GM23338 (cell line): Measurements from ENCODE around the gene SLC12A5. TPM values are rescaled to one million over a fixed set of nuclear protein-coding genes. Genes with fewer than 3 reads are reported as not detected.

Source experiments
- ATAC-seq: fragments of 200-7000 bp; cut with Tn5 transposase; 3 replicates; pipeline ENCODE4 v1.9.1; 2020
- DNase-seq: peaks from one replicate; pipeline ENCODE4 v3.0.0-alpha.2; 2015; ENCODE audit warnings: low spot score
- H2AFZ ChIP-seq: fragments of 200-600 bp; sonication (generic); 2 replicates; pipeline ENCODE4 v1.8.0; 2016; ENCODE audit warnings: antibody characterized with exemption, mild to moderate bottlenecking, moderate library complexity
- H3F3A ChIP-seq: fragments of 200-600 bp; sonication (generic); replicated peaks from 2 replicates; pipeline ENCODE4 v1.8.0; 2017; ENCODE audit warnings: antibody characterized with exemption, mixed run types, low read depth
- H3K27ac ChIP-seq: fragments of 200-600 bp; sonication (generic); 2 replicates; pipeline ENCODE4 v1.6.1; 2016; ENCODE audit warnings: low read depth
- H3K27me3 ChIP-seq: fragments of 200-600 bp; sonication (generic); 2 replicates; pipeline ENCODE4 v1.8.0; 2016; ENCODE audit warnings: mild to moderate bottlenecking, mixed run types, moderate library complexity; ENCODE audit not compliant: insufficient read depth
- H3K36me3 ChIP-seq: fragments of 200-600 bp; sonication (generic); 2 replicates; pipeline ENCODE4 v1.8.0; 2016; ENCODE audit warnings: mild to moderate bottlenecking; ENCODE audit not compliant: insufficient read depth
- H3K4me1 ChIP-seq: fragments of 200-600 bp; sonication (generic); 2 replicates; pipeline ENCODE4 v1.8.0; 2016; ENCODE audit warnings: mild to moderate bottlenecking, moderate library complexity; ENCODE audit not compliant: insufficient read depth
- H3K4me2 ChIP-seq: fragments of 200-600 bp; sonication (generic); 2 replicates; pipeline ENCODE4 v1.7.1; 2017; ENCODE audit warnings: mixed run types
- H3K4me3 ChIP-seq: fragments of 200-600 bp; sonication (generic); 2 replicates; pipeline ENCODE4 v1.6.1; 2016; ENCODE audit warnings: mixed run types
- H3K79me2 ChIP-seq: fragments of 200-600 bp; sonication (generic); replicated peaks from 2 replicates; pipeline ENCODE4 v1.8.0; 2017; ENCODE audit warnings: mild to moderate bottlenecking; ENCODE audit not compliant: insufficient read depth
- H3K9me2 ChIP-seq: fragments of 200-600 bp; sonication (generic); 2 replicates; pipeline ENCODE4 v1.8.0; 2017; ENCODE audit not compliant: insufficient read depth
- H4K20me1 ChIP-seq: fragments of 200-600 bp; sonication (generic); replicated peaks from 2 replicates; pipeline ENCODE4 v1.8.0; 2017; ENCODE audit warnings: mild to moderate bottlenecking; ENCODE audit not compliant: insufficient read depth
- H3K27ac Mint-ChIP-seq: 2 replicates; pipeline ENCODE4 v1.8.0; 2020; ENCODE audit warnings: inconsistent platforms, mild to moderate bottlenecking, moderate library complexity, mixed read lengths
- H3K27me3 Mint-ChIP-seq: 3 replicates; pipeline ENCODE4 v1.8.0; 2022; ENCODE audit warnings: low read depth, mild to moderate bottlenecking, moderate library complexity, mixed read lengths, inconsistent platforms; ENCODE audit not compliant: insufficient read depth, poor library complexity
- H3K36me3 Mint-ChIP-seq: 3 replicates; pipeline ENCODE4 v1.8.0; 2021; ENCODE audit warnings: low read depth, mild to moderate bottlenecking, inconsistent platforms, moderate library complexity, mixed read lengths
- H3K4me1 Mint-ChIP-seq: 3 replicates; pipeline ENCODE4 v1.8.0; 2020; ENCODE audit warnings: mild to moderate bottlenecking, inconsistent platforms, mixed read lengths
- H3K4me3 Mint-ChIP-seq: 3 replicates; pipeline ENCODE4 v1.8.0; 2021; ENCODE audit warnings: moderate library complexity, mild to moderate bottlenecking, inconsistent platforms, mixed read lengths
- H3K9me3 Mint-ChIP-seq: 3 replicates; pipeline ENCODE4 v1.8.0; 2020; ENCODE audit warnings: moderate library complexity, mild to moderate bottlenecking, inconsistent platforms, mixed read lengths
- CREB1 ChIP-seq: fragments of 250-450 bp; sonication (Bioruptor Pico); IDR thresholded peaks from 2 replicates; pipeline ENCODE4 v1.5.0; 2020; ENCODE audit warnings: low read depth, mild to moderate bottlenecking, moderate library complexity
- ETS1 ChIP-seq: IDR thresholded peaks from 2 replicates; pipeline ENCODE4 v1.6.1; 2016; ENCODE audit warnings: antibody characterized with exemption
- EZH2 ChIP-seq: fragments of 200-600 bp; sonication (generic); IDR thresholded peaks from one replicate; pipeline ENCODE4 v1.8.0; 2017; ENCODE audit warnings: antibody characterized with exemption, mild to moderate bottlenecking, low read depth; ENCODE audit not compliant: unreplicated experiment
- EZH2phosphoT487 ChIP-seq: fragments of 200-600 bp; sonication (generic); IDR thresholded peaks from one replicate; pipeline ENCODE4 v1.8.1; 2018; ENCODE audit warnings: antibody characterized with exemption; ENCODE audit not compliant: unreplicated experiment
- JUNB ChIP-seq: IDR thresholded peaks from one replicate; pipeline ENCODE4 v1.6.1; 2016; ENCODE audit warnings: antibody characterized with exemption; ENCODE audit not compliant: unreplicated experiment
- NANOG ChIP-seq: IDR thresholded peaks from 2 replicates; pipeline ENCODE4 v1.6.1; 2016; ENCODE audit warnings: antibody characterized with exemption, borderline replicate concordance
- POLR2AphosphoS5 ChIP-seq: IDR thresholded peaks from 2 replicates; pipeline ENCODE4 v1.6.1; 2016; ENCODE audit warnings: antibody characterized with exemption, low read depth
- REST ChIP-seq: IDR thresholded peaks from one replicate; pipeline ENCODE4 v1.6.1; 2018; ENCODE audit warnings: antibody characterized with exemption; ENCODE audit not compliant: unreplicated experiment
- STAT1 ChIP-seq: IDR thresholded peaks from one replicate; pipeline ENCODE4 v1.6.1; 2016; ENCODE audit warnings: antibody characterized with exemption; ENCODE audit not compliant: unreplicated experiment
- ZNF114 ChIP-seq: fragments of 250-450 bp; sonication (Bioruptor Pico); IDR thresholded peaks from 2 replicates; pipeline ENCODE4 v1.5.0; 2020; ENCODE audit warnings: mild to moderate bottlenecking, moderate library complexity
- ZNF331 ChIP-seq: fragments of 250-450 bp; sonication (Bioruptor Pico); IDR thresholded peaks from 2 replicates; pipeline ENCODE4 v1.5.0; 2020; ENCODE audit warnings: low read depth, mild to moderate bottlenecking, moderate library complexity
- ZNF462 ChIP-seq: fragments of 250-450 bp; sonication (Bioruptor Pico); IDR thresholded peaks from 2 replicates; pipeline ENCODE4 v1.5.0; 2020; ENCODE audit warnings: mild to moderate bottlenecking, moderate library complexity
- polyA plus RNA-seq: library from polyadenylated mRNA; unstranded; fragments of >200 nt; fragmentation: Nextera tagmentation; extraction: Ambion mirVana; gene quantifications from 2 replicates; pipeline ENCODE4 v1.2.1, GENCODE V29; 2016
- total RNA-seq: library from RNA; depleted of rRNA; stranded (reverse); fragments of >200 nt; shearing (Covaris generic); gene quantifications from 2 replicates; pipeline ENCODE4 v1.2.3, GENCODE V29; 2014
- TF ChIP-seq, protein P1 (sequence below), 2 experiments: fragments of 200-600 bp in 1 of 2; sonication (generic) in 1 of 2; conservative IDR thresholded peaks; 2 replicates each; pipeline versions ENCODE4 v1.5.1 to v1.6.1; 2016 to 2017; ENCODE audit warnings: antibody characterized with exemption in 2 of 2, low read depth in 2 of 2, mild to moderate bottlenecking in 2 of 2, moderate library complexity in 1 of 2

The SLC12A5 gene
- total and polyA plus RNA-seq, 2 experiments from 2014 or later, result 3.5 to 8.4 TPM

- H3F3A ChIP-seq, result 0 out of 2 replicates have a peak, but pooled peaks cover 3% of the 10 kb centered on the region
Observed at GRCh38 chr20:46022411-46023147, 6.4 kb upstream of the SLC12A5 start.

More at GRCh38 chr20:46022411-46023147, 6.4 kb upstream of the SLC12A5 start:
- H3K36me3 ChIP-seq, result no peaks in the 10 kb centered on the region
- Mint-ChIP-seq H3K27me3 (peaks cover 41% of the 10 kb centered on the region), H3K36me3 (no peaks in the 10 kb centered on the region), H3K9me3 (no peaks in the 10 kb centered on the region; the same call in 2 of the 3 replicates), H3K4me1 (peaks cover 6% of the 10 kb centered on the region), H3K27ac (no peak overlapping the region), H3K4me3 (peak overlapping the region; percentile 76)
- TF ChIP-seq, protein P1, sequence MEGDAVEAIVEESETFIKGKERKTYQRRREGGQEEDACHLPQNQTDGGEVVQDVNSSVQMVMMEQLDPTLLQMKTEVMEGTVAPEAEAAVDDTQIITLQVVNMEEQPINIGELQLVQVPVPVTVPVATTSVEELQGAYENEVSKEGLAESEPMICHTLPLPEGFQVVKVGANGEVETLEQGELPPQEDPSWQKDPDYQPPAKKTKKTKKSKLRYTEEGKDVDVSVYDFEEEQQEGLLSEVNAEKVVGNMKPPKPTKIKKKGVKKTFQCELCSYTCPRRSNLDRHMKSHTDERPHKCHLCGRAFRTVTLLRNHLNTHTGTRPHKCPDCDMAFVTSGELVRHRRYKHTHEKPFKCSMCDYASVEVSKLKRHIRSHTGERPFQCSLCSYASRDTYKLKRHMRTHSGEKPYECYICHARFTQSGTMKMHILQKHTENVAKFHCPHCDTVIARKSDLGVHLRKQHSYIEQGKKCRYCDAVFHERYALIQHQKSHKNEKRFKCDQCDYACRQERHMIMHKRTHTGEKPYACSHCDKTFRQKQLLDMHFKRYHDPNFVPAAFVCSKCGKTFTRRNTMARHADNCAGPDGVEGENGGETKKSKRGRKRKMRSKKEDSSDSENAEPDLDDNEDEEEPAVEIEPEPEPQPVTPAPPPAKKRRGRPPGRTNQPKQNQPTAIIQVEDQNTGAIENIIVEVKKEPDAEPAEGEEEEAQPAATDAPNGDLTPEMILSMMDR (conservative IDR thresholded peaks at IDR 0.05; ENCODE audit: low read depth in 2 of 2), result peak; percentile 59 to 85
- TF ChIP-seq REST, result peak; percentile 39
- no peak for TF ChIP-seq ZNF462 (CRISPR knock-in tag)
- TF ChIP-seq JUNB, result no peak
- no peak for TF ChIP-seq EZH2phosphoT487
- no peak for TF ChIP-seq NANOG
- TF ChIP-seq CREB1 (CRISPR knock-in tag), result no peak
- TF ChIP-seq STAT1, result no peak
- TF ChIP-seq ETS1, result no peak
- TF ChIP-seq ZNF114 (CRISPR knock-in tag), result no peak
- TF ChIP-seq ZNF331 (CRISPR knock-in tag), result no peak
- TF ChIP-seq EZH2, result no peak
- TF ChIP-seq POLR2AphosphoS5, result no peak
- peak; percentile 85 for DNase-seq
- H3K4me2 ChIP-seq, result peak overlapping the region; percentile 98
- H2AFZ ChIP-seq, result peak overlapping the region; percentile 83; the same call in 1 of the 2 replicates
- peaks cover 50% of the 10 kb centered on the region for H3K27me3 ChIP-seq
- no peak overlapping the region for H3K27ac ChIP-seq
- no peaks in the 10 kb centered on the region for H3K9me2 ChIP-seq
- H3K4me1 ChIP-seq, result peaks cover 4% of the 10 kb centered on the region; the same call in 1 of the 2 replicates
- H4K20me1 ChIP-seq, result peaks cover 6% of the 10 kb centered on the region; the same call in 1 of the 2 replicates
- ATAC-seq, result peak; percentile 35
- H3K4me3 ChIP-seq, result peak overlapping the region; percentile 83
- H3K79me2 ChIP-seq, result no peaks in the 10 kb centered on the region
